NCI-H526 treated with DMSO at 0.1 percent for 48 hours (cell line): Measurements from ENCODE around the gene ABCA10.
A peak's percentile ranks its signal among the peaks of the same experiment; 100 is the strongest.
"Not testable (repeated sequence)": the region's sequence is repeated elsewhere in the genome, so short reads cannot be mapped to it uniquely, and the experiment has no call there.

Experiments used
- DNase-seq: peaks from one replicate; lab custom pipeline; 2025; lab: John Stamatoyannopoulos, UW

Gene ABCA10

GRCh38 chr17:69228576-69228975, at the start of gene ABCA10:
Gene ABCA10, minus strand, starts transcription at chr17:69228824. Its CDS starts 3,466 bp downstream, at chr17:69225358.
- no peak for DNase-seq

- not testable (repeated sequence) for DNase-seq
Observed at GRCh38 chr17:69276279-69276678, 47.7 kb upstream of the ABCA10 start.

GRCh38 chr17:69275751-69276150, 47.1 kb upstream of the ABCA10 start:
- DNase-seq: no peak

GRCh38 chr17:69271023-69271422, 42.4 kb upstream of the ABCA10 start:
- DNase-seq: no peak

- no peak for DNase-seq
Observed at GRCh38 chr17:69269131-69269998, 40.7 kb upstream of the ABCA10 start.

- DNase-seq: no peak
Observed at GRCh38 chr17:69268543-69269014, 40.0 kb upstream of the ABCA10 start.

GRCh38 chr17:69267219-69267618, 38.6 kb upstream of the ABCA10 start:
- no peak for DNase-seq

GRCh38 chr17:69265873-69266272, 37.2 kb upstream of the ABCA10 start:
- no peak for DNase-seq

- no peak for DNase-seq
Observed at GRCh38 chr17:69254187-69254586, 25.6 kb upstream of the ABCA10 start.

- no peak for DNase-seq
Observed at GRCh38 chr17:69250641-69251040, 22.0 kb upstream of the ABCA10 start.

- DNase-seq: peak; percentile 5
Observed at GRCh38 chr17:69246726-69247375, 18.2 kb upstream of the ABCA10 start.

- DNase-seq: no peak
Observed at GRCh38 chr17:69246202-69246601, 17.6 kb upstream of the ABCA10 start.

- DNase-seq: no peak
Observed at GRCh38 chr17:69245617-69246016, 17.0 kb upstream of the ABCA10 start.

GRCh38 chr17:69239611-69240600, 11.3 kb upstream of the ABCA10 start:
- no peak for DNase-seq

- DNase-seq: no peak
Observed at GRCh38 chr17:69236946-69237345, 8.3 kb upstream of the ABCA10 start.

- no peak for DNase-seq
Observed at GRCh38 chr17:69236464-69236863, 7.8 kb upstream of the ABCA10 start.

GRCh38 chr17:69235338-69236058, 6.9 kb upstream of the ABCA10 start:
- DNase-seq: peak; percentile 41

- no peak for DNase-seq
Observed at GRCh38 chr17:69232650-69233049, 4.0 kb upstream of the ABCA10 start.

GRCh38 chr17:69231521-69231920, 2.9 kb upstream of the ABCA10 start:
- no peak for DNase-seq

GRCh38 chr17:69230939-69231338, 2.3 kb upstream of the ABCA10 start:
- DNase-seq: no peak

GRCh38 chr17:69228018-69228417, 606 bp downstream of the ABCA10 start:
- DNase-seq: no peak
